Measurements from ENCODE around the gene STK25.
"Not testable (repeated sequence)": the region's sequence is repeated elsewhere in the genome, so short reads cannot be mapped to it uniquely, and the experiment has no call there.

STK25 gene

GRCh38 chr2:241539616-241540374 is 31.4 kb upstream of the STK25 start:
- ATAC-seq (no peak), DNase-seq (no peak)

- DNase-seq (no peak), ATAC-seq (no peak)
Measured at GRCh38 chr2:241538838-241539615, 30.6 kb upstream of the STK25 start.

DNA sequence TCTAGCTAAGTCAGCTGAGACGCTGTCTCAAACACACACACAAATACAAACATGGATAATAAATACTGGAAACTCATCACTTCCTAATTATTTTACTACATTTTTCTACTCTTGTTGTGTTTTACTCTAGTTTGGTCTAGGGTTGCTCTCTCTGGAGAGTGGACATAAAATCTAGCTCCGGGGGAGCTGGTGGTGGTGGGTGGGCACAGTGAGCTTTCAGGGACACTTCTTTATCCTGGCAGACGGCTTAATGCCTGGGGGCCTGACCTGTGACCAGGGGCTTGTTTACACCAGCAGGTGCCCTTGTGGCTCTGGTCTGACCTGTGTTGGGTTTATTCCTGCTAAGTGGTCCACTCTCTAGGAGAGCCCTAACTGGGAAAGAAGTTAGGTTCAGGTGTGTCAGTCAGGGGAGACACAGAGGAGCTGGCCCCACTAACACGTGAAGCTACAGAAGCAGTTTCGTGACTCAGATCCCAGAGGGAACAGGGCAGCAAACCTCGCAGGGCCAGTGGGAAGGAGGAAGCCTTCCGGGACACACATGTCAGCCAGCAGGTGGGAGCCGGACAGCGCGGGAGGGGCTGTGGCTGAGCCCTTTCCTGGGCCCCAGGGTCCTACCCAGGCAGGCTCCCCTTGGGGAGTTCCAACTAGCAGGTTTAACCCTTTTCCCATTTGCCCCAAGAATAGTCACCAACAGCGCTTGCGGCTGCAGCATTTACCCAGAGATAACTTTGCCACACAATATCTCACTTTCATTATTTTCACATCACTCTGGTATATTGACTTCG is 27.7 kb upstream of the STK25 start:
- DNase-seq, result no peak
- no peak for ATAC-seq

- no peak for ATAC-seq
Measured at GRCh38 chr2:241534701-241535375, 26.5 kb upstream of the STK25 start.

DNA sequence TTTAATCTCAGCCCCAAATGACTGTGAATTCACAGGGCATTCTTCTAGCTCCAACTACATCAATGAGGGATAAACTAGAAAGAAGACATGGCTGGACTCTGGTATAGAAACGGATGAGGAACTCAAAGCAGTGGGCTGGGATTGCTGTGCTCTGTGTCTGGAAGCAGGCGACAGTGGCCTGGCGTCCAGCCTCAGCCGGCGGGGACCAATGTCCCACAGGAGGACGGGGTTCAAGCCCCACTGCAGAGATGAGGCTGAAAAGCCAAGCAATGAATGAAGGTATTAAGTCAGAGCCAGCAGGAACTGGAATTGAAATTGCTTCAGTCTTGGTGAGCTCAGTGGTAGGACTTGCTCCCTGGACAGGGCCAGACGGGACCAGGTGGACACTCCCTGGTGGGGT is 25.9 kb upstream of the STK25 start:
- no peak for ATAC-seq
- no peak for DNase-seq

More at GRCh38 chr2:241534701-241535375, 26.5 kb upstream of the STK25 start:
- no peak for DNase-seq

- ATAC-seq (peak; percentile 23), DNase-seq (no peak)
Measured at GRCh38 chr2:241532733-241533601, 24.6 kb upstream of the STK25 start.

- ATAC-seq, result no peak
Measured at GRCh38 chr2:241532168-241532567, 23.8 kb upstream of the STK25 start.

GRCh38 chr2:241531161-241531722 is 22.9 kb upstream of the STK25 start:
- DNase-seq, result no peak
- ATAC-seq, result no peak

More at GRCh38 chr2:241532168-241532567, 23.8 kb upstream of the STK25 start:
- DNase-seq, result no peak

- DNase-seq (no peak), ATAC-seq (no peak)
Measured at GRCh38 chr2:241530571-241530970, 22.2 kb upstream of the STK25 start.

GRCh38 chr2:241525818-241526780 is 17.7 kb upstream of the STK25 start:
- not testable (repeated sequence) for DNase-seq, ATAC-seq

- ATAC-seq, result no peak
- DNase-seq, result no peak
Measured at GRCh38 chr2:241522477-241522876, 14.1 kb upstream of the STK25 start.

DNA sequence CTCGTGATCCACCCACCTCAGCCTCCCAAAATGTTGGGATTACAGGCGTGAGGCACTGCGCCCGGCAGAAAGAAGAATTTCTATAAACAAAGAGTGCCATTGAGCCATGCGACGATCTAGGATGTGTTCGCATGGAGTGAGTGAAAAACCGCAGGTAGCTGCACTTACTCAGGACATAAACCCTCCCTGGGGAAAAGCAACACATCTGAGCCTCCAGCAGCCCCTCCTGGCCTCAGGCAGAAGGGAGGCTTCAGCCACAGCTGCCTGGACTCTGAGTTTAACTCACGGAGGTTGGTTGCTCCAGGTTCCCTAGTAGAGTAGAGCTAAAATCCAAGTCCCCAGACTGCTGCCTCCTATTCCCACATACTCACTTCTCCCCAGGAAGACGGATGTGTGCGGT is 11.3 kb upstream of the STK25 start:
- DNase-seq, result no peak
- ATAC-seq, result no peak

DNA sequence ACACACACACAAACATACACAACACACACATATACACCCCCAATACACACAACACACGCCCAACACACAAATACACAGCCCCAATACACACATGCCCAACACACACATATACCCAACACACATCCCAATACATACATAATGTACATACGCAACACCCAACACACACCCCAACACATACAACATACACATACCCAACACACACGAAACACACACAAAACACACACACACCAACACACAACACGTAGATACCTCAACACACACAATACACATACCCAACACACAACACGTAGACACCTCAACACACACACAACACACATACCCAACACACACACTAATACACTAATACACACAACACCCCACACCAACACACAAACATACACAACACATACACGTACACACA is 8.9 kb upstream of the STK25 start:
- ATAC-seq (no peak), DNase-seq (no peak)

DNA sequence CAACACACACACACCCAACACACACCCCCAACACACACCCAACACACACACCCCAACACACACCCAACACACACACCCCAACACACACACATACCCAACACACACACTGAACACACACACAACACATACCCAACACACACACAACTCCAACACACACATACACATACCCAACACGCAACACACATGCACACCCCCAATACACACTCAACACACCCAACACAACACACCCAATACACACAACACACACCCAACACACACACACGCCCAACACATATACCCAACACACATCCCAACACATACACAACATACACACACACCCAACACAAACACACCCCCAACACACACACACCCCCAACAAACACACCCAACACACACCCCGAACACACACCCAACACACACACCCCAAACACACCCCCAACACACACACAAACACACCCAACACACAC is 8.2 kb upstream of the STK25 start:
- no peak for DNase-seq
- ATAC-seq, result no peak

DNA sequence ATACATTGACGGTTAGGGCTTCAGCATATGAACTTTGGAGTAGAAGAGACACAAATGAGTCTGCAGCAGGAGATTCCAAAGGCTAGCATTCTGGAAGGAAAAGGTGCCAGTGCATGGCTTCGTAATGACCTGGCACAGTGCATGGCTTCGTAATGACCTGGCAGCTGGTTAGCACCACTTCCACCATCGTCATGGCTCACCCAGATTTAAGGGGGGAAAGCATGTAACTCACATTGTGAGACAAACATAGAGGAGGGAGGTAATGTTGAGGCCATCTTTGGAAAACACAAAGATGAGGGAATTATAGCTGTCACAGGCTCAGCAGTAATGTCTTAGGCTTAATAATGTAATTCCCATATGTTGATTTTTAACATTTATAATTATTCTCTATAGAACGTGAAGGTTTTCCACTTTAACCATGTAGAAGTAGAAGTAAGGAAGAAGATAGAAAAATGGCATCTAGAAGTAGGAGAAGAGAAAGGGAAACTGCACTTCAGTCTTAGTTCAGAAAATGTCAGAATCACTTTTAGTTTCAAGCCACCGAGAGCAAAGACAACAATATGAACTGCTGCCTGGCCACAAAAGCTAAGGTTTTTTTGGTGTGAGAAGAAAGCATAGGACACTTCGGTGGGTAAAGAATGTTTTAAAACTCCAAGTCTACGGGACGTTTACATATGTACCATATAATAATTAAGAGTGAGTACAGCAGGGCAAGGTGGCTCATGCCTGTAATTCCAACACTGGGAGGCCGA is 6.8 kb upstream of the STK25 start:
- ATAC-seq, result no peak

GRCh38 chr2:241514553-241514952 is 6.2 kb upstream of the STK25 start:
- no peak for ATAC-seq
- DNase-seq, result no peak

More for the DNA sequence above, 6.8 kb upstream of the STK25 start:
- no peak for DNase-seq

DNA sequence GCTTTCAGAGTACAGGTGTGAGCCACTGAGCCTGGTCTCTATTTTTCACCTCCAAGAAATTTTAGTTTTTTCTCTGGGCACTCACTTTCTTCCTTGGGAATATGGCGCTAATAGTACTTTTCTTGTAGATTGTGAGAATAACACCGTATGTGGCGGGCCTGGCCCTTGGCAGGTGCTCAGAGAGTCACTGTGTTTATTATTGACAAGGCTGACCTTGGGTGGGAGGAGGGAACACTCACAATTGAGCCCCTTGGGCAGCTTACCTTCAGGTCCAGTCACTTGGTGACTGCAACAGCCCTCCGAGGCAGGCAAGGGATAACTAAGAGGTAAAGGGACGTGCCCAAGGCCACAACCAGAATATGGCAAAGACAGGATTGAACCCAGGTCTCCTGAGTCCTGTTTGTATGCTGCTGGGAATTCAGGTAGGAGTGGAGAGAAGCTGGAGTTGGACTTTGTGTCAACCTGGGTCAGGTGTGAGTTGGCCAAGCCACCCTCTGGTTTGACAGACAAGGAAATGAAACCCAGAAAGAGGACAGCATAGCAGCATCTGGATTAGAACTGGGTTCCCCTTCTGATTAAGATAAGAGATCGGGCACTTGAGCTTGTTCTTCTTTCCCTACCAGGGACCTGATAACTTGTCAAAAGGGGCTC is 2.8 kb upstream of the STK25 start:
- DNase-seq, result no peak
- no peak for ATAC-seq

DNA sequence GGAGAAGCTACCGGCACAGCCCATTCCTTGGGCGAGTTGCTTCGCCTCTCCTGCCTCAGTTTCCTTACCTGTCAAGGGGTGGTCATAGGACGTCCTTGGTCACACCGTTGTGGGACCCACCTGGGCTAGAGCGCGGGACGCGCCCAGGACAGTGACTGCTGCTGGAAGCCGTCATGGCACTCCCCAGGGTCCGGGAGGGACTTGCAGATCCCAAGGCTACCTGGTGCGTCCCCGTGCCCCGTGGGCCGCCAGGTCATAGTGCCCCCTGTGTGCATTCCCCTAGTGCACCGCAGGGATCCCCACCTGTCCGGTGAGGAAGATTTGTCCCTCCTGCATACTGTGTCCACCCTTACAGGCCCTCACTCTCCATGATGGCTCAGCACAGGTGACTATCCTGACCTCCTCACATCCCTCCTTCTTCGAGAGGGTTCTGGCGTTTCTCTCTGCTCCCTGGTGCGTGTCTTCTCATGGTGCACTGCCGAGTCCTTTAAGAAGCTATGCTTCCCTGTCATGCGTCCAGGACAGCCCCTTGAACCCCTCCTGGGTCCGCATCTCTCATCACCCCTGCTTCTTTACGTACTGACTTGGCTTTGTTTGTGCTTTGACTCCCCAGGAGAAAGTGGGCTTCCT is 886 bp upstream of the STK25 start:
- ATAC-seq, result no peak

More for the DNA sequence above, 886 bp upstream of the STK25 start:
- DNase-seq, result no peak

Measured in stimulated activated naive CD8-positive, alpha-beta T cell treated with anti-CD3 and anti-CD28 coated beads, Interleukin-15, Interleukin-2, amounts not matched to agents 100 U/mL and 50 U/mL, for 24 hours (primary cell).